Stimulated activated naive CD4-positive, alpha-beta T cell treated with Interleukin-2 at 50 U/mL for 16 hours (primary cell): ENCODE results near the gene ABI1.
"Not testable (repeated sequence)": the region's sequence is repeated elsewhere in the genome, so short reads cannot be mapped to it uniquely, and the experiment has no call there.

ENCODE experiments used
- DNase-seq: peaks from one replicate; lab custom pipeline; 2025; lab: John Stamatoyannopoulos, UW

ABI1 gene

GRCh38 chr10:26804418-26805393, 56.1 kb downstream of the ABI1 start:
- DNase-seq: no peak

GRCh38 chr10:26803849-26804248, 56.9 kb downstream of the ABI1 start:
- no peak for DNase-seq

GRCh38 chr10:26802527-26802926, 58.2 kb downstream of the ABI1 start:
- DNase-seq: no peak

GRCh38 chr10:26801831-26802230, 58.9 kb downstream of the ABI1 start:
- no peak for DNase-seq

- DNase-seq: no peak
Measured at GRCh38 chr10:26801274-26801673, 59.5 kb downstream of the ABI1 start.

GRCh38 chr10:26800468-26800867, 60.3 kb downstream of the ABI1 start:
- no peak for DNase-seq

- no peak for DNase-seq
Measured at GRCh38 chr10:26799342-26799741, 61.4 kb downstream of the ABI1 start.

- DNase-seq: no peak
Measured at GRCh38 chr10:26798298-26798697, 62.5 kb downstream of the ABI1 start.

- DNase-seq: no peak
Measured at GRCh38 chr10:26797340-26797739, 63.4 kb downstream of the ABI1 start.

GRCh38 chr10:26792758-26793495, 67.8 kb downstream of the ABI1 start:
- no peak for DNase-seq

GRCh38 chr10:26790221-26790995, 70.3 kb downstream of the ABI1 start:
- DNase-seq: no peak

- not testable (repeated sequence) for DNase-seq
Measured at GRCh38 chr10:26789779-26790178, 71.0 kb downstream of the ABI1 start.

- DNase-seq: no peak
Measured at GRCh38 chr10:26787362-26787761, 73.4 kb downstream of the ABI1 start.

- no peak for DNase-seq
Measured at GRCh38 chr10:26781797-26782196, 79.0 kb downstream of the ABI1 start.

- DNase-seq: no peak
Measured at GRCh38 chr10:26780793-26781601, 79.8 kb downstream of the ABI1 start.

GRCh38 chr10:26780106-26780792, 80.5 kb downstream of the ABI1 start:
- no peak for DNase-seq

- DNase-seq: no peak
Measured at GRCh38 chr10:26779176-26779860, 81.4 kb downstream of the ABI1 start.

GRCh38 chr10:26777686-26778085, 83.1 kb downstream of the ABI1 start:
- no peak for DNase-seq

- no peak for DNase-seq
Measured at GRCh38 chr10:26776258-26776657, 84.5 kb downstream of the ABI1 start.

- no peak for DNase-seq
Measured at GRCh38 chr10:26773633-26774032, 87.1 kb downstream of the ABI1 start.
